Thyroid gland (tissue), 4 donors: ENCODE results near the gene SPRED2. TPM values are rescaled to one million over a fixed set of nuclear protein-coding genes. Genes with fewer than 3 reads are reported as not detected.

ENCODE experiments used
- DNase-seq, 2 donors: peaks; one replicate each; pipeline ENCODE4 v3.0.0-alpha.2; 2019
- H3K27ac ChIP-seq, 3 donors: fragments of 200-600 bp; sonication (generic); 1 replicate in 2 of 3; 2 replicates in 1 of 3; pipeline ENCODE4 v1.5.1; 2016 to 2019; ENCODE audit warnings: mild to moderate bottlenecking in 1 of 3, moderate library complexity in 1 of 3
- H3K27me3 ChIP-seq: fragments of 200-600 bp; sonication (generic); one replicate; pipeline ENCODE4 v1.5.1; 2019
- H3K36me3 ChIP-seq, 2 donors: fragments of 200-600 bp; sonication (generic); one replicate each; pipeline ENCODE4 v1.5.1; 2016 to 2019
- H3K4me1 ChIP-seq, 2 donors: fragments of 200-600 bp; sonication (generic); one replicate each; pipeline ENCODE4 v1.5.1; 2017 to 2019
- H3K4me3 ChIP-seq, 3 donors: fragments of 200-600 bp; sonication (generic); replicated peaks in 1 of 3; 1 replicate in 2 of 3; 2 replicates in 1 of 3; pipeline ENCODE4 v1.5.1; 2016; ENCODE audit warnings: mild to moderate bottlenecking in 1 of 3
- H3K9me3 ChIP-seq: fragments of 200-600 bp; sonication (generic); one replicate; pipeline ENCODE4 v1.5.1; 2017
- POLR2A ChIP-seq, 2 donors: fragments of 450-650 bp; IDR thresholded peaks; one replicate each; pipeline ENCODE4 v1.6.1; 2017; ENCODE audit warnings: antibody characterized with exemption in 2 of 2, mild to moderate bottlenecking in 2 of 2, moderate library complexity in 1 of 2
- WGBS, 2 donors: methylation state at CpG; one replicate each; pipeline ENCODE4 v1.1.5; 2017; 5-methylcytosine and 5-hydroxymethylcytosine counted together
- intact Hi-C: fragments of 100-400 bp; cut with DNase I; formaldehyde crosslinking; loops from one replicate; pipeline ENCODE4 v1.15.1; 2023
- total RNA-seq, 4 donors: library from RNA; depleted of rRNA; stranded (reverse); fragments of >200 nt; gene quantifications; one replicate each; pipeline ENCODE4 v1.2.3, GENCODE V29; 2016
- TF ChIP-seq, protein P1 (sequence below), 6 experiments: fragments of 200-600 bp in 3 of 6; fragments of 450-650 bp in 3 of 6; sonication (generic) in 3 of 6; IDR thresholded peaks; one replicate each; pipeline ENCODE4 v1.5.1; 2016 to 2019; ENCODE audit warnings: antibody characterized with exemption in 6 of 6, mild to moderate bottlenecking in 2 of 6, inconsistent platforms in 1 of 6, moderate library complexity in 1 of 6

SPRED2 gene
- total RNA-seq, 4 donors from 2014 or later, result 18.8 to 44.0 (median 25.4) TPM

DNA sequence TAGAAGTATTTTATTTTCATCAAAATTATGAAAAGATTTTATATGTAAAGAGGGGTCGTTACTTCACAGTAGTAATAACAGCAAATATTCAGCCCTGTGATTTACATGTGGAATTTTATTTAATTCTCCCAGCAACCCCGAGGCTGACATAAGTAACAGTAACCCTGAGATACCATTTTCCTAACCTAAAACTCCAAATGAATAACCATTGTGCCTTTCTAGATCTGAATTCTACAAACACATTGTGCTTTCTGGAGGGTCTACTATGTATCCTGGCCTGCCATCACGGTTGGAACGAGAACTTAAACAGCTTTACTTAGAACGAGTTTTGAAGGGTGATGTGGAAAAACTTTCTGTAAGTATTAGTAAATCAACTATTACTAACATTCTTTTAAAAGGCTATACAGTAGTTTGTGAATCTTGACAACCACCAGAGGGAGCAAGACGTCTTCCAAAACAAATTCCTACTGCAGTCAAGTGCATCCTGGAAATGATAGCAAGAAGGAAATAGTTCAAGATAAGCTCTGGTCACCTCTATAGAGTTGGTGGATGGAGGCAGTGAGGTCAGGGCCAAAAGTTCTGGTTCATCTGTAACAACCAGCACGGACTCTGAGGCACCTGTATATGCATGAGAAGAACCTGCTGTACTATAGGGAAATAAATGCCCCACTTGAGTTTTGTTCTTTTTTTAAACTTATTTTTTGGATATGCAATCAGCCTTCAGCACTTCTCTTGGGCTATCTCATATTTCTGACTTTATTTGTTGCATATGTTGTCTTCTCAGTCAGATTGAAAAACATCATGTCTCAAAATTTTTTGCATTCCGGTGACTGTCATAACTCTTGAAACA, 167.4 kb downstream of the SPRED2 start:
- Histone ChIP-seq H3K36me3 (peaks cover 0 to 3% of the 10 kb centered on the region in 2 donors), H3K4me3 (no peak overlapping the region), H3K27ac (no peak overlapping the region), H3K4me1 (peaks cover 8 to 10% of the 10 kb centered on the region in 2 donors), H3K27me3 (no peaks in the 10 kb centered on the region), H3K9me3 (no peaks in the 10 kb centered on the region)
- intact Hi-C loops, result loop anchor here (5.0 to 10.0 kb wide), 2 partner anchors 170 to 287 kb away; partner anchors contain the start of gene SPRED2
- DNase-seq, result no peak
- 44 to 46% methylated on average over 8 of the region's 8 CpGs for WGBS, 2 donors
- TF ChIP-seq POLR2A (IDR thresholded peaks at IDR 0.05), result no peak
- TF ChIP-seq, protein P1, sequence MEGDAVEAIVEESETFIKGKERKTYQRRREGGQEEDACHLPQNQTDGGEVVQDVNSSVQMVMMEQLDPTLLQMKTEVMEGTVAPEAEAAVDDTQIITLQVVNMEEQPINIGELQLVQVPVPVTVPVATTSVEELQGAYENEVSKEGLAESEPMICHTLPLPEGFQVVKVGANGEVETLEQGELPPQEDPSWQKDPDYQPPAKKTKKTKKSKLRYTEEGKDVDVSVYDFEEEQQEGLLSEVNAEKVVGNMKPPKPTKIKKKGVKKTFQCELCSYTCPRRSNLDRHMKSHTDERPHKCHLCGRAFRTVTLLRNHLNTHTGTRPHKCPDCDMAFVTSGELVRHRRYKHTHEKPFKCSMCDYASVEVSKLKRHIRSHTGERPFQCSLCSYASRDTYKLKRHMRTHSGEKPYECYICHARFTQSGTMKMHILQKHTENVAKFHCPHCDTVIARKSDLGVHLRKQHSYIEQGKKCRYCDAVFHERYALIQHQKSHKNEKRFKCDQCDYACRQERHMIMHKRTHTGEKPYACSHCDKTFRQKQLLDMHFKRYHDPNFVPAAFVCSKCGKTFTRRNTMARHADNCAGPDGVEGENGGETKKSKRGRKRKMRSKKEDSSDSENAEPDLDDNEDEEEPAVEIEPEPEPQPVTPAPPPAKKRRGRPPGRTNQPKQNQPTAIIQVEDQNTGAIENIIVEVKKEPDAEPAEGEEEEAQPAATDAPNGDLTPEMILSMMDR (IDR thresholded peaks at IDR 0.05), result peak; percentile 14 to 78 (median 62)

DNA sequence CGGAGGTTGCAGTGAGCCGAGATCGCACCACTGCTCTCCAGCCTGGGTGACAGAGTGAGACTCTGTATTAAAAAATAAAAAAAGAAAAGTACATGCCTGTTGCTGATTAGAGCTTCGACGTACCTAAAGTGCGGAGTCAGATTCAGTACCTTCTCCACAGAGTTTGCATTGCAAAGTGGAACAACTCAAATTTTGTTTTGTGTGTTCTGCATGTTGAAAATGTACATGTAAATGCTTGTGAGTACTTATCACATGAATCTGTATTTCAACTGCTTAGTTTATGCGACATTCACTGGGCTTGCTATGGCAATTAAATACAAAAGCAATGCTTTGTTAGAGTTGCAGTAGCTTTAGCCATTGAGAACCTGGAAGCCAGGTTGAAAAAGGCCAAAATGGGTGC, 168.4 kb downstream of the SPRED2 start:
- Histone ChIP-seq H3K4me3 (no peak overlapping the region), H3K9me3 (no peaks in the 10 kb centered on the region), H3K36me3 (peaks cover 0 to 3% of the 10 kb centered on the region in 2 donors), H3K27ac (no peak overlapping the region), H3K4me1 (peaks cover 7 to 14% of the 10 kb centered on the region in 2 donors), H3K27me3 (no peaks in the 10 kb centered on the region)
- DNase-seq, result no peak
- TF ChIP-seq POLR2A (IDR thresholded peaks at IDR 0.05), result no peak
- intact Hi-C loops, result loop anchor here (5.0 to 10.0 kb wide), 2 partner anchors 171 to 288 kb away; partner anchors contain the start of gene SPRED2
- 87 to 89% methylated on average over 7 of the region's 7 CpGs for WGBS, 2 donors

DNA sequence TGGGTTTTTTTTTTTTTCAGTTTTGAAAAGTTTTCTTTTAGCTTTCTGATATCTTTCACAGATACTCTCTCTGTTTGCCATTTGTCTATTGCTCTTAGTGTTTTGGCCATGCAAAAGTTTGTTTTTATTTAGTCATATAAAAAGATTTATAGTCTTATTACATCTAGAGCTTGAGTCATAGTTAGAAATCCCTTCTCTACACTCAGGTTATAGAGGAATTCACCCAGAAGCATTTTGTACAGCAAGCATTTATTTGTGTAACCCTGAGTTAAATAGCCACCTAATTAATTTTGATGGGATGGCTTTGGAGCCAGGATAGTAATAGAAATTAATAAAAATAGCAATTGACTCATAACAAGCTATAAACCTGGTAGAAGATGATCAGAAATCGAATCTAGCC, 169.1 kb downstream of the SPRED2 start:
- Histone ChIP-seq H3K27ac (no peak overlapping the region), H3K9me3 (no peaks in the 10 kb centered on the region), H3K4me3 (no peak overlapping the region), H3K36me3 (peaks cover 0 to 3% of the 10 kb centered on the region in 2 donors), H3K4me1 (peaks cover 6 to 14% of the 10 kb centered on the region in 2 donors), H3K27me3 (no peaks in the 10 kb centered on the region)
- TF ChIP-seq, protein P1 (IDR thresholded peaks at IDR 0.05), result no peak
- 88 to 94% methylated on average over 1 of the region's 1 CpG for WGBS, 2 donors
- intact Hi-C loops, result loop anchor here (5.0 to 10.0 kb wide), 2 partner anchors 172 to 289 kb away; partner anchors contain the start of gene SPRED2
- no peak for DNase-seq

DNA sequence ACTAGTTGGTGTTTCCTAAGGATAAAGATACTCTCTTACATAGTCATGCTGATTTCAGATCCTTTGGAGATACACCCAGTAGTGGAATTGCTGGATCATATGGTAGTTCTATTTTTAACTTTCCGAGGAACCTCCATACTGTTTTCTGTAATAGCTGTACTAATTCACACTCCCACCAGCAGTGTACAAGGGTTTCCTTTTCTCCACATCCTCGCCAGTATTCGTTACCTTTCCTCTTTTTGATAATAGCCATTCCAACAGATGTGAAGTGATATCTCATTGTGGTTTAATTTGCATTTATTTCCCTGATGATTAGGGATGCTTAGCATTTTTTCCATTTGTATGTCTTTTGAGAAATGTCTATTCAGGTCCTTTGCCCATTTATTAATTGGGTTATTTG, 170.7 kb downstream of the SPRED2 start:
- peaks cover 0 to 3% of the 10 kb centered on the region in 2 donors for H3K36me3 ChIP-seq
- no peaks in the 10 kb centered on the region for H3K9me3 ChIP-seq
- DNase-seq, result no peak
- H3K27ac ChIP-seq, result no peak overlapping the region
- H3K27me3 ChIP-seq, result no peaks in the 10 kb centered on the region
- TF ChIP-seq, protein P1 (IDR thresholded peaks at IDR 0.05), result no peak
- no peak for TF ChIP-seq POLR2A (IDR thresholded peaks at IDR 0.05)
- H3K4me3 ChIP-seq, result no peak overlapping the region
- 90% methylated on average over 3 of the region's 3 CpGs for WGBS, 2 donors
- H3K4me1 ChIP-seq, result peaks cover under 1 to 6% of the 10 kb centered on the region in 2 donors
- intact Hi-C loops, result loop anchor here (5.0 to 10.0 kb wide), 2 partner anchors 173 to 291 kb away; partner anchors contain the start of gene SPRED2

Other genes starting within 250 kb of the SPRED2 start
- 10 to 100 TPM; 65.2 to 88.6 (median 74.7) TPM for gene ACTR2, start 204.8 kb downstream of the SPRED2 start, total RNA-seq